Measurements from ENCODE around the gene IQGAP2. TPM values are rescaled to one million over a fixed set of nuclear protein-coding genes. Genes with fewer than 3 reads are reported as not detected.

The IQGAP2 gene
- total RNA-seq, 1 donor from 2014 or later, result 1.4 TPM

DNA sequence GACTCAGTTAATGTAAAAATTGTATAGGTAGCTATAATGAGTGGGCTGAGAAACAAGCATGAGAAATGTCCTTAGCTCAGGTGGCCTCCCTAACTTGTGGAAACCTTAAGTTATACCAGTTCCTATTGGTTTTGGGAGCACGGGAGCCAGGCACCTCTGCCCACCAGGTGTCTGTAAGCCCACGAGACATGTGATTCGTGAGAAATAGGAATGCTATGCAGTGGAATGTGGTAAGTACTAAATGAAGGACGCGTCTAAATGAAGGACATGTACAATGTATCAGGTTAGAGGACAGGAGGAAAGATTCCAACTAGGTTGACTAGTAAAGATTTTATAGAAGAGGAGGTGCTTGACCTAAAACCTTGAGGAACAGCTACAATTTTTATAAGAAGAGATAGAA is 266.2 kb downstream of the IQGAP2 start:
- no peaks in the 10 kb centered on the region for H3K27me3 Mint-ChIP-seq (ENCODE audit: unreplicated experiment)
- no peaks in the 10 kb centered on the region for H3K4me1 Mint-ChIP-seq (ENCODE audit: low read depth, unreplicated experiment)
- DNase-seq, result no peak
- no peak overlapping the region for H3K27ac Mint-ChIP-seq (ENCODE audit: unreplicated experiment)
- TF ChIP-seq, protein P1, sequence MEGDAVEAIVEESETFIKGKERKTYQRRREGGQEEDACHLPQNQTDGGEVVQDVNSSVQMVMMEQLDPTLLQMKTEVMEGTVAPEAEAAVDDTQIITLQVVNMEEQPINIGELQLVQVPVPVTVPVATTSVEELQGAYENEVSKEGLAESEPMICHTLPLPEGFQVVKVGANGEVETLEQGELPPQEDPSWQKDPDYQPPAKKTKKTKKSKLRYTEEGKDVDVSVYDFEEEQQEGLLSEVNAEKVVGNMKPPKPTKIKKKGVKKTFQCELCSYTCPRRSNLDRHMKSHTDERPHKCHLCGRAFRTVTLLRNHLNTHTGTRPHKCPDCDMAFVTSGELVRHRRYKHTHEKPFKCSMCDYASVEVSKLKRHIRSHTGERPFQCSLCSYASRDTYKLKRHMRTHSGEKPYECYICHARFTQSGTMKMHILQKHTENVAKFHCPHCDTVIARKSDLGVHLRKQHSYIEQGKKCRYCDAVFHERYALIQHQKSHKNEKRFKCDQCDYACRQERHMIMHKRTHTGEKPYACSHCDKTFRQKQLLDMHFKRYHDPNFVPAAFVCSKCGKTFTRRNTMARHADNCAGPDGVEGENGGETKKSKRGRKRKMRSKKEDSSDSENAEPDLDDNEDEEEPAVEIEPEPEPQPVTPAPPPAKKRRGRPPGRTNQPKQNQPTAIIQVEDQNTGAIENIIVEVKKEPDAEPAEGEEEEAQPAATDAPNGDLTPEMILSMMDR (IDR thresholded peaks at IDR 0.05; ENCODE audit: partially characterized antibody, unreplicated experiment), result no peak
- H3K36me3 Mint-ChIP-seq (ENCODE audit: unreplicated experiment), result no peaks in the 10 kb centered on the region
- no peak overlapping the region for H3K4me3 Mint-ChIP-seq (ENCODE audit: unreplicated experiment)
- H3K9me3 Mint-ChIP-seq (ENCODE audit: unreplicated experiment), result no peaks in the 10 kb centered on the region

DNA sequence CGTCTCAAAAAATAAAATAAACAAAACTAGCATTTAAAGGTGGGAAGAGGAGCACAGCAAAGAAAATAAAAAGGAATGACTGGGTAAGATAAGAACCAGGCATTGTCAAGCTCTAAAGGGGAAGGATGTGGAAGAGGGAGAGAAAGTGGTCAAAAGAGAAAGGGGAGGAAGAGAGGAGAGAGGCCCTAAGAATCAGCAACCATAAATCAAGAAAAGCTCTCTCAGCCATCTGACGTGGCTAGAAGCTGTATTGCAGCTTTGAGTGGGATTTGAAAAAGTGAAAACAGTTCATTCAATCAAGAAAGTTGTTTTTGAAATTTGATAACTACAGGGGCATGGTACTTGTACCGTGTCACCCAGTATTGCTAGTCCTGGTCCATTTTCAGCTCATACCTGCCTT is 267.4 kb downstream of the IQGAP2 start:
- no peaks in the 10 kb centered on the region for H3K36me3 Mint-ChIP-seq (ENCODE audit: unreplicated experiment)
- no peak overlapping the region for H3K27ac Mint-ChIP-seq (ENCODE audit: unreplicated experiment)
- no peaks in the 10 kb centered on the region for H3K4me1 Mint-ChIP-seq (ENCODE audit: low read depth, unreplicated experiment)
- DNase-seq, result no peak
- TF ChIP-seq, protein P1 (IDR thresholded peaks at IDR 0.05; ENCODE audit: partially characterized antibody, unreplicated experiment), result no peak
- no peak overlapping the region for H3K4me3 Mint-ChIP-seq (ENCODE audit: unreplicated experiment)
- no peaks in the 10 kb centered on the region for H3K9me3 Mint-ChIP-seq (ENCODE audit: unreplicated experiment)
- no peaks in the 10 kb centered on the region for H3K27me3 Mint-ChIP-seq (ENCODE audit: unreplicated experiment)

DNA sequence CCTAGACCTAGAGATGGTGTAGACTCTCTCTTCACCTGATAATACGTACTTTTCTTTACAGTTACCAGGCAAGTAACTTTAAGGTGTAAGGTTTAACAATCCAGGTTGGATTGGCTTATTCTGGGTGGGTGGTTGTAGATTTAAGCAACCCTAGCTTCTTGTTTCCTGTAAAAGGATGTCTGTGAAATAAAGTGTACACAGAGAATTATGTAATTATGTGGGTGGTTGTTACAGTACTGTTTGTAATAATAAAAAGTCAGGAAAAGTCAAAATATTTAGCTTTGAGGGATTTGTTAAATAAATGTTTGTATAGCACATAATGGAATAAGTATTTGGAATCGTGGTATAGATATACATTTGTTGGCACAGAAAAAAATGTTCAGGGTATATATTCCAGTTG is 269.2 kb downstream of the IQGAP2 start:
- no peak overlapping the region for H3K27ac Mint-ChIP-seq (ENCODE audit: unreplicated experiment)
- DNase-seq, result no peak
- TF ChIP-seq, protein P1 (IDR thresholded peaks at IDR 0.05; ENCODE audit: partially characterized antibody, unreplicated experiment), result no peak
- no peaks in the 10 kb centered on the region for H3K36me3 Mint-ChIP-seq (ENCODE audit: unreplicated experiment)
- no peaks in the 10 kb centered on the region for H3K9me3 Mint-ChIP-seq (ENCODE audit: unreplicated experiment)
- H3K27me3 Mint-ChIP-seq (ENCODE audit: unreplicated experiment), result no peaks in the 10 kb centered on the region
- H3K4me3 Mint-ChIP-seq (ENCODE audit: unreplicated experiment), result no peak overlapping the region
- no peaks in the 10 kb centered on the region for H3K4me1 Mint-ChIP-seq (ENCODE audit: low read depth, unreplicated experiment)

DNA sequence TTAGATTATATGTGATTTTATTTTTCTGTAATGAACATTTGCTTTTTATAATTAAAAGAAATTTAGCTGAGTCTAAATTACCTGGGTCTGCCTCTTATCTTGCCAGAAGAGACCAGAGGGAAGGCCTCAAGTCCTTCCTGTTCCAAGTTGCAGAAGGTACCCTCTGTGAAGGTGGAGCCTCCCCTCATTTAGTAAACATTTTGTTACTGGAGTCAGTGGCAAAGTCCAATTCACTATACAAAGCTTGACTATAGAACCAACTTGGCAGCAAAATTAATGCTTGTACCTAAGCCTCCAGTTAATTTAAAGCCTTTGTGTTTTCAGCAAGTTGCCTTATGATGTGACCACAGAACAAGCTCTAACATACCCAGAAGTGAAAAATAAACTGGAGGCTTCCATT is 270.0 kb downstream of the IQGAP2 start:
- Mint-ChIP-seq H3K36me3 (ENCODE audit: unreplicated experiment) (no peaks in the 10 kb centered on the region), H3K4me3 (ENCODE audit: unreplicated experiment) (no peak overlapping the region), H3K27me3 (ENCODE audit: unreplicated experiment) (no peaks in the 10 kb centered on the region), H3K27ac (ENCODE audit: unreplicated experiment) (no peak overlapping the region), H3K4me1 (ENCODE audit: low read depth, unreplicated experiment) (no peaks in the 10 kb centered on the region), H3K9me3 (ENCODE audit: unreplicated experiment) (no peaks in the 10 kb centered on the region)
- TF ChIP-seq, protein P1 (IDR thresholded peaks at IDR 0.05; ENCODE audit: partially characterized antibody, unreplicated experiment), result no peak
- no peak for DNase-seq

DNA sequence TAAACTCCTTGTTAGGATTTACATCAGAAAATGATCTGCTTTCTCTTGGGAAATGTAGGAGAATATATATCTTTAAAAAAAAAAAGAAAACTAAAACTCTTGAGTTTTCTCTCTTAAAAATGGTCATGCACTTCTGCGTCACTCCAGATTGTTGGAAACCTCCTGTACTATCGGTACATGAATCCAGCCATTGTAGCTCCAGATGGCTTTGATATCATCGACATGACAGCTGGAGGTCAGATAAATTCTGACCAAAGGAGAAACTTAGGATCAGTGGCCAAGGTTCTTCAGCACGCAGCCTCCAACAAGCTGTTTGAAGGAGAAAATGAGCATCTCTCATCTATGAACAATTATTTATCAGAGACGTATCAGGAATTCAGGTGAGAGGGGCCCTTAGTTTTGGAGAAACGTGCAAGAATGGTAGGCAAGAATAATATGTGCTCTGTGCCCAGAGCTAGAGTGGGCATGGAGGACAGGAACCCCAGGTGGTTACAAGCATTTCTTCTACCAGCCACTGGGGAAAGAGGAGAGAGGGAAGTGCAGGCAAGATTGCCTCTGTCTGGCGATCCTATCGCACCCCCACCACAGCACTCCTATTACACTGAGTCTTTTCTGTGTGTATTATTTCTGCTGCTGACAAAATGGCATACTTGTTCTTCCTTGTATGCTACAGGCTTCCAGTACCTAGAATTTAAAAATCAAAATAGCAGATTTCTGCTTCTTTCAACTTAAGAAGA is 271.4 kb downstream of the IQGAP2 start:
- Mint-ChIP-seq H3K4me1 (ENCODE audit: low read depth, unreplicated experiment) (no peaks in the 10 kb centered on the region), H3K36me3 (ENCODE audit: unreplicated experiment) (no peaks in the 10 kb centered on the region), H3K4me3 (ENCODE audit: unreplicated experiment) (no peak overlapping the region), H3K27ac (ENCODE audit: unreplicated experiment) (no peak overlapping the region), H3K27me3 (ENCODE audit: unreplicated experiment) (no peaks in the 10 kb centered on the region), H3K9me3 (ENCODE audit: unreplicated experiment) (no peaks in the 10 kb centered on the region)
- TF ChIP-seq, protein P1 (IDR thresholded peaks at IDR 0.05; ENCODE audit: partially characterized antibody, unreplicated experiment), result no peak
- DNase-seq, result no peak
